GM13977 (cell line): ENCODE measurements around the gene ALG14.
"Not testable (repeated sequence)": the region's sequence is repeated elsewhere in the genome, so short reads cannot be mapped to it uniquely, and the experiment has no call there.

Experiments
- DNase-seq: peaks from one replicate; pipeline ENCODE4 v3.0.0; 2012; ENCODE audit warnings: low spot score
- in situ Hi-C: fragments of 300-500 bp; cut with MboI; formaldehyde crosslinking; loops from one replicate; pipeline ENCODE4 v1.12.0; 2022; ENCODE audit warnings: low sequenced_read_pairs, low pct_unique_long_range_greater_than_20kb, mixed read lengths, inconsistent platforms; ENCODE audit not compliant: unreplicated experiment
- TF ChIP-seq, protein P1 (sequence below): IDR thresholded peaks from 2 replicates; pipeline ENCODE4 v1.5.1; 2012; ENCODE audit warnings: mild to moderate bottlenecking, control low read depth; ENCODE audit not compliant: insufficient read depth; ENCODE audit errors: extremely low read depth, missing control alignments

The ALG14 gene

GRCh38 chr1:95096218-95096841 lies 23.6 kb upstream of the ALG14 start:
- in situ Hi-C loops = no loop called here
- TF ChIP-seq, protein P1, sequence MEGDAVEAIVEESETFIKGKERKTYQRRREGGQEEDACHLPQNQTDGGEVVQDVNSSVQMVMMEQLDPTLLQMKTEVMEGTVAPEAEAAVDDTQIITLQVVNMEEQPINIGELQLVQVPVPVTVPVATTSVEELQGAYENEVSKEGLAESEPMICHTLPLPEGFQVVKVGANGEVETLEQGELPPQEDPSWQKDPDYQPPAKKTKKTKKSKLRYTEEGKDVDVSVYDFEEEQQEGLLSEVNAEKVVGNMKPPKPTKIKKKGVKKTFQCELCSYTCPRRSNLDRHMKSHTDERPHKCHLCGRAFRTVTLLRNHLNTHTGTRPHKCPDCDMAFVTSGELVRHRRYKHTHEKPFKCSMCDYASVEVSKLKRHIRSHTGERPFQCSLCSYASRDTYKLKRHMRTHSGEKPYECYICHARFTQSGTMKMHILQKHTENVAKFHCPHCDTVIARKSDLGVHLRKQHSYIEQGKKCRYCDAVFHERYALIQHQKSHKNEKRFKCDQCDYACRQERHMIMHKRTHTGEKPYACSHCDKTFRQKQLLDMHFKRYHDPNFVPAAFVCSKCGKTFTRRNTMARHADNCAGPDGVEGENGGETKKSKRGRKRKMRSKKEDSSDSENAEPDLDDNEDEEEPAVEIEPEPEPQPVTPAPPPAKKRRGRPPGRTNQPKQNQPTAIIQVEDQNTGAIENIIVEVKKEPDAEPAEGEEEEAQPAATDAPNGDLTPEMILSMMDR = no peak
- DNase-seq = no peak

DNA sequence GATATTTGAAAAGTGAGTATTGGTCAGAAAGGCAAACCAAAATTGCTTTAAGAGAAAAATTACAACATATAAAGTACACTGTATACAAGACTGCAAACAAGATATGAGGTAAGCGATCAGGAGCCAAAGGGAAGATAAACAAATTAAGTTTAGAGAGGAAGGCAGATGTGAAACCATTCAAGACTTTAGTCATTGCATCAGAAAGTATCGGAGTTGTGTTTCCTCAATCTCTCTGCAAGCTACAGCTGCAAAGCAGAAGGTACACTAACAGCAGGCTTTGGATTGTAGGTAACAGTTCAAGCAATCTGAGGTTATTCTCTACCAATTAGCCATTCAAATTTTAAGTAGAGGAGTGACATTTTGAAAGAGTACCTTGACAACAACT lies 23.1 kb upstream of the ALG14 start:
- peak; percentile 39 for DNase-seq
- in situ Hi-C loops = no loop called here
- TF ChIP-seq, protein P1 = no peak

DNA sequence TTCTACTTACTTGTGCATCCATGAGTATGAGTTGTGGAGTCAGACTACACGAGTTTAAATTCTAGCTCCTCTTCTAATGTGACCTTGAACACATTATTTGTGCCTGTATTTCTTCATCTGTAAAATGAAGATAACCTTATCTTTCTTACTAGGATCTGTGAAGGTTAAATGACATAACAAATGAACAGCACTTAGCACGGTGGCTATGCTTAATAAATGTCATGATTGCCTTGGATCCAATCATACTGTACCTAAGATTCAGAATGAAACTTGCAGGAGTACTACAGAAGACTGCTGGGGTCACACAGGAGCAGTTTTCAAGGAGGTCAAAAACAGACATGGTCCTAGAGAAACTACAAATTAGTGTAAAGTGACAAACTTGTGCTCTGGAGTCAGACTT lies 22.2 kb upstream of the ALG14 start:
- in situ Hi-C loops = no loop called here
- DNase-seq = no peak
- TF ChIP-seq, protein P1 = no peak

DNA sequence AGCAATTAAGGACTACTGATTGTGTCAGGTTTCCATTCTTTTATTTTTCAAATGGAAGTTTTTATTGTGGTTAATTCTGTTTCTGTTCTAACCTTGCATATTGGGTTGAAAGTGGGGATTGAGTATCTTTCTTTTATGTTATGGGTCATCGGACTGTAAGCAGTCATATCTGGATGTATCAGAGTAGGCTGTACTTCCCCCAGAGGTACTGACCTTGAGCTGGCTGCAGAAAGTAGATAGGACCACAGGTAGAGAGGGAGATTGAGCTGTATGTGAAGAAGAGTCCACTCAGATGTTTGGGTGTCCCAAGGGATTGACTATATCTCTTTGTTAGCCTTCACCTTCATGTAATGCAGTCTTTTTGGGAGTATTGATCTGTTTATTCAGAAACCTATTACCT lies 20.5 kb upstream of the ALG14 start:
- no peak for DNase-seq
- TF ChIP-seq, protein P1 = no peak
- in situ Hi-C loops = no loop called here

GRCh38 chr1:95092891-95093290 lies 20.1 kb upstream of the ALG14 start:
- in situ Hi-C loops, DNase-seq: not testable (repeated sequence)

DNA sequence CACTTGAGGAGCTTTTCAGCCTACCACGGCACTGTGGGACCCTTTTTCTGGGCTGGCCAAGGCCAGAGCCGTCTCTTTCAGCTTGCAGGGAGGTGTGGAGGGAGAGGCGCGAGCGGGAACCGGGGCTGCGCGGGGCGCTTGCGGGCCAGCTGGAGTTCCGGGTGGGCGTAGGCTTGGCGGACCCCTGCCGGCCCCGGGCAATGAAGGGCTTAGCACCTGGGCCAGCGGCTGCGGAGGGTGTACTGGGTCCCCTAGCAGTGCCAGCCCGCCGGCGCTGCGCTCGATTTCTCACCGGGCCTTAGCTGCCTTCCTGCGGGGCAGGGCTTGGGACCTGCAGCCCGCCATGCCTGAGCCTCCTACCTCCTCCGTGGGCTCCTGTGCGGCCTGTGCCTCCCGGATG lies 18.5 kb upstream of the ALG14 start:
- in situ Hi-C loops, DNase-seq: not testable (repeated sequence)

DNA sequence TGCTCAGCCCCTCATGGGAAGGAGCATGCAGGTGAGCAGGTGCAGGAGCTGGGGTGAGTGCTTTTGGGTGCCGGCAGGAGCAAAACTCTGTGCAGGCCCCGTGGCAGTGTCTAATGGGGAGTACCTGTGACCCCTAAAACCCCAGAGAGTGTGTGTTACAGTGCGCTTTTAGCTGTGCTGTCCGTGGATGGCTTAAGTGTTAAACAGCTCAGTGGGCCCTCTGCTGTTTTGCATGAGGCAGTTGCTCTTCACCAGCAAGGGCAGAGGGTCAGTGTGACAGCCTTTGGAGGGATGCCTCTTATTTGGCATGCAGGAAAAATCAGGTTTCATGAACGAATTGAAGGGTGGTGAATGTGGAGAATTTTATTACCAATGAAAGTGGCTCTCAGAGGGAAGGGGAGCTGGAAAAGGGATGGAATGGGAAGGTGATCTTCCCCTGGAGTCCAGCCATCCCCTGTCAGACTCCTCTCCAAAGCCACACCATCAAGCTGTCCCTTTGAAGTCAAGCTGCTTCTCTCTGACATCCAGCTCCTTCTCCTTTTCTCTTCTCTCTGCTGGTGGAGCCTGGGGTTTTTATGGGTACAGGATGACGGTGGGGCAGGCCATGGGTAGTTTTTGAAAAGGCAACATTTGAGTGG lies 17.0 kb upstream of the ALG14 start:
- no peak for DNase-seq
- in situ Hi-C loops = loop anchor here (10.0 kb wide), 1 partner anchor 145 kb away; the partner anchor contains the start of gene RWDD3
- TF ChIP-seq, protein P1 = no peak
